T-helper 2 cell treated with Interferon-gamma antibody and Interleukin-4, amounts not matched to agents 5 μg/mL and 100 μg/mL, for 36 hours (primary cell): ENCODE measurements around the gene KIFC3.

Source experiments
- DNase-seq: peaks from one replicate; pipeline ENCODE4 v3.0.0; 2021; ENCODE audit warnings: low spot score
- H3K27ac Mint-ChIP-seq: one replicate; pipeline ENCODE4 v1.8.0; 2021; ENCODE audit warnings: mild to moderate bottlenecking, mixed read lengths
- H3K27me3 Mint-ChIP-seq: one replicate; pipeline ENCODE4 v1.8.0; 2021; ENCODE audit warnings: low read depth, mixed read lengths
- H3K36me3 Mint-ChIP-seq: one replicate; pipeline ENCODE4 v1.8.0; 2021; ENCODE audit warnings: low read depth, mixed read lengths
- H3K4me1 Mint-ChIP-seq: one replicate; pipeline ENCODE4 v1.8.0; 2021; ENCODE audit warnings: low read depth, mixed read lengths
- H3K4me3 Mint-ChIP-seq: one replicate; pipeline ENCODE4 v1.8.0; 2022; ENCODE audit warnings: mild to moderate bottlenecking, moderate library complexity, mixed read lengths
- H3K9me3 Mint-ChIP-seq: one replicate; pipeline ENCODE4 v1.8.0; 2021; ENCODE audit warnings: mixed read lengths

KIFC3 gene

GRCh38 chr16:57756424-57757325, 45.6 kb downstream of the KIFC3 start:
- Mint-ChIP-seq H3K4me1 (no peaks in the 10 kb centered on the region), H3K27ac (no peak overlapping the region), H3K36me3 (peaks cover 2% of the 10 kb centered on the region), H3K9me3 (no peaks in the 10 kb centered on the region), H3K4me3 (no peak overlapping the region), H3K27me3 (no peaks in the 10 kb centered on the region)
- DNase-seq, result no peak

- Mint-ChIP-seq H3K36me3 (peaks cover 2% of the 10 kb centered on the region), H3K4me3 (no peak overlapping the region), H3K9me3 (no peaks in the 10 kb centered on the region), H3K27me3 (no peaks in the 10 kb centered on the region), H3K27ac (no peak overlapping the region), H3K4me1 (no peaks in the 10 kb centered on the region)
- no peak for DNase-seq
Measured at GRCh38 chr16:57755726-57756423, 46.4 kb downstream of the KIFC3 start.

GRCh38 chr16:57755061-57755684, 47.1 kb downstream of the KIFC3 start:
- Mint-ChIP-seq H3K4me3 (no peak overlapping the region), H3K4me1 (no peaks in the 10 kb centered on the region), H3K27me3 (no peaks in the 10 kb centered on the region), H3K27ac (no peak overlapping the region), H3K9me3 (no peaks in the 10 kb centered on the region), H3K36me3 (peaks cover 2% of the 10 kb centered on the region)
- no peak for DNase-seq

GRCh38 chr16:57754354-57755060, 47.8 kb downstream of the KIFC3 start:
- Mint-ChIP-seq H3K36me3 (peaks cover 2% of the 10 kb centered on the region), H3K27ac (no peak overlapping the region), H3K27me3 (no peaks in the 10 kb centered on the region), H3K9me3 (no peaks in the 10 kb centered on the region), H3K4me3 (no peak overlapping the region), H3K4me1 (no peaks in the 10 kb centered on the region)
- no peak for DNase-seq

- no peaks in the 10 kb centered on the region for H3K4me1 Mint-ChIP-seq
- H3K9me3 Mint-ChIP-seq, result no peaks in the 10 kb centered on the region
- H3K36me3 Mint-ChIP-seq, result peaks cover 2% of the 10 kb centered on the region
- no peak overlapping the region for H3K4me3 Mint-ChIP-seq
- H3K27ac Mint-ChIP-seq, result no peak overlapping the region
- no peak for DNase-seq
- H3K27me3 Mint-ChIP-seq, result no peaks in the 10 kb centered on the region
Measured at GRCh38 chr16:57753448-57754353, 48.6 kb downstream of the KIFC3 start.

- no peak for DNase-seq
- Mint-ChIP-seq H3K9me3 (no peaks in the 10 kb centered on the region), H3K27me3 (no peaks in the 10 kb centered on the region), H3K27ac (no peak overlapping the region), H3K4me1 (no peaks in the 10 kb centered on the region), H3K36me3 (peaks cover 2% of the 10 kb centered on the region), H3K4me3 (no peak overlapping the region)
Measured at GRCh38 chr16:57752581-57753447, 49.5 kb downstream of the KIFC3 start.

- no peak overlapping the region for H3K4me3 Mint-ChIP-seq
- DNase-seq, result no peak
- peaks cover 2% of the 10 kb centered on the region for H3K36me3 Mint-ChIP-seq
- H3K9me3 Mint-ChIP-seq, result no peaks in the 10 kb centered on the region
- no peaks in the 10 kb centered on the region for H3K27me3 Mint-ChIP-seq
- no peak overlapping the region for H3K27ac Mint-ChIP-seq
- H3K4me1 Mint-ChIP-seq, result no peaks in the 10 kb centered on the region
Measured at GRCh38 chr16:57752203-57752580, 50.1 kb downstream of the KIFC3 start.

- no peaks in the 10 kb centered on the region for H3K9me3 Mint-ChIP-seq
- DNase-seq, result no peak
- H3K27me3 Mint-ChIP-seq, result no peaks in the 10 kb centered on the region
- H3K4me1 Mint-ChIP-seq, result no peaks in the 10 kb centered on the region
- H3K36me3 Mint-ChIP-seq, result peaks cover 2% of the 10 kb centered on the region
- H3K4me3 Mint-ChIP-seq, result no peak overlapping the region
- no peak overlapping the region for H3K27ac Mint-ChIP-seq
Measured at GRCh38 chr16:57751539-57752202, 50.6 kb downstream of the KIFC3 start.

GRCh38 chr16:57750796-57751538, 51.3 kb downstream of the KIFC3 start:
- H3K4me3 Mint-ChIP-seq, result no peak overlapping the region

GRCh38 chr16:57749856-57750452, 52.3 kb downstream of the KIFC3 start:
- no peaks in the 10 kb centered on the region for H3K9me3 Mint-ChIP-seq

More at GRCh38 chr16:57750796-57751538, 51.3 kb downstream of the KIFC3 start:
- Mint-ChIP-seq H3K27me3 (no peaks in the 10 kb centered on the region), H3K27ac (no peak overlapping the region), H3K4me1 (no peaks in the 10 kb centered on the region), H3K9me3 (no peaks in the 10 kb centered on the region), H3K36me3 (peaks cover 2% of the 10 kb centered on the region)
- no peak for DNase-seq

GRCh38 chr16:57749101-57749692, 53.1 kb downstream of the KIFC3 start:
- Mint-ChIP-seq H3K9me3 (no peaks in the 10 kb centered on the region), H3K36me3 (peaks cover 2% of the 10 kb centered on the region), H3K4me3 (no peak overlapping the region), H3K27ac (no peak overlapping the region), H3K4me1 (no peaks in the 10 kb centered on the region), H3K27me3 (no peaks in the 10 kb centered on the region)
- no peak for DNase-seq

More at GRCh38 chr16:57749856-57750452, 52.3 kb downstream of the KIFC3 start:
- no peaks in the 10 kb centered on the region for H3K27me3 Mint-ChIP-seq
- DNase-seq, result no peak
- no peak overlapping the region for H3K4me3 Mint-ChIP-seq
- H3K27ac Mint-ChIP-seq, result no peak overlapping the region
- H3K4me1 Mint-ChIP-seq, result no peaks in the 10 kb centered on the region
- H3K36me3 Mint-ChIP-seq, result peaks cover 2% of the 10 kb centered on the region
